CD8-positive, alpha-beta memory T cell (primary cell): ENCODE results near the gene OARD1. TPM values are rescaled to one million over a fixed set of nuclear protein-coding genes. Genes with fewer than 3 reads are reported as not detected.

ENCODE experiments used
- CTCF ChIA-PET: fragments of 350-600 bp; sonication (Branson Sonifier 250); formaldehyde crosslinking; loops from one replicate; lab custom pipeline; 2021; ENCODE audit warnings: antibody characterized with exemption; lab: Charles Lee
- POLR2A ChIA-PET: fragments of 350-600 bp; sonication (Branson Sonifier 250); formaldehyde crosslinking; loops from one replicate; lab custom pipeline; 2021; ENCODE audit warnings: antibody characterized with exemption; lab: Charles Lee
- DNase-seq, 5 donors: peaks; one replicate each; pipeline versions ENCODE4 v3.0.0 to v3.0.0-alpha.2; 2020 to 2022; ENCODE audit warnings: mixed read lengths in 1 of 5
- H3K27ac ChIP-seq: one replicate; pipeline ENCODE4 v1.7.0; 2013; ENCODE audit warnings: low read depth, mild to moderate bottlenecking, low read length, moderate library complexity
- H3K27me3 ChIP-seq: 2 replicates; pipeline ENCODE4 v1.7.0; 2013; ENCODE audit warnings: low read length, mild to moderate bottlenecking; ENCODE audit not compliant: insufficient read depth, poor library complexity, severe bottlenecking
- H3K36me3 ChIP-seq: 2 replicates; pipeline ENCODE4 v1.7.0; 2013; ENCODE audit warnings: mild to moderate bottlenecking, low read length, moderate library complexity; ENCODE audit not compliant: insufficient read depth
- H3K4me1 ChIP-seq: 2 replicates; pipeline ENCODE4 v1.7.0; 2013; ENCODE audit warnings: mild to moderate bottlenecking, low read length, moderate library complexity; ENCODE audit not compliant: insufficient read depth
- H3K4me3 ChIP-seq: 2 replicates; pipeline ENCODE4 v1.7.0; 2013; ENCODE audit warnings: mild to moderate bottlenecking, low read length
- H3K9me3 ChIP-seq: 2 replicates; pipeline ENCODE4 v1.7.0; 2013; ENCODE audit warnings: mild to moderate bottlenecking, low read length
- H3K27ac Mint-ChIP-seq, 8 donors: one replicate each; pipeline ENCODE4 v1.8.0; 2020 to 2021; ENCODE audit warnings: mixed read lengths in 8 of 8, mild to moderate bottlenecking in 6 of 8, inconsistent platforms in 3 of 8, moderate library complexity in 3 of 8
- H3K27me3 Mint-ChIP-seq, 2 donors: one replicate each; pipeline ENCODE4 v1.8.0; 2020 to 2021; ENCODE audit warnings: mixed read lengths in 2 of 2, mild to moderate bottlenecking in 1 of 2, moderate library complexity in 1 of 2
- H3K36me3 Mint-ChIP-seq, 3 donors: one replicate each; pipeline ENCODE4 v1.8.0; 2020 to 2021; ENCODE audit warnings: mixed read lengths in 3 of 3, inconsistent platforms in 1 of 3, mild to moderate bottlenecking in 1 of 3
- H3K4me1 Mint-ChIP-seq, 3 donors: one replicate each; pipeline ENCODE4 v1.8.0; 2020 to 2021; ENCODE audit warnings: mixed read lengths in 3 of 3, inconsistent platforms in 1 of 3, mild to moderate bottlenecking in 1 of 3
- H3K4me3 Mint-ChIP-seq, 7 donors: one replicate each; pipeline ENCODE4 v1.8.0; 2020 to 2021; ENCODE audit warnings: mixed read lengths in 7 of 7, mild to moderate bottlenecking in 6 of 7, moderate library complexity in 4 of 7, inconsistent platforms in 2 of 7
- H3K9me3 Mint-ChIP-seq, 5 donors: one replicate each; pipeline ENCODE4 v1.8.0; 2020 to 2022; ENCODE audit warnings: mixed read lengths in 5 of 5, mild to moderate bottlenecking in 3 of 5, moderate library complexity in 2 of 5, inconsistent platforms in 1 of 5
- polyA plus RNA-seq: library from polyadenylated mRNA; unstranded; fragments of 300-500 nt; fragmentation: Illumina TruSeq; gene quantifications from one replicate; pipeline ENCODE4 v1.2.3, GENCODE V29; 2021
- total RNA-seq, 2 experiments: library from RNA; stranded (reverse); gene quantifications; one replicate each; pipeline ENCODE4 v1.2.3, GENCODE V29; 2021

Gene OARD1
- total and polyA plus RNA-seq, 3 experiments from 2014 or later = 41.9 to 51.1 (median 42.9) TPM

DNA sequence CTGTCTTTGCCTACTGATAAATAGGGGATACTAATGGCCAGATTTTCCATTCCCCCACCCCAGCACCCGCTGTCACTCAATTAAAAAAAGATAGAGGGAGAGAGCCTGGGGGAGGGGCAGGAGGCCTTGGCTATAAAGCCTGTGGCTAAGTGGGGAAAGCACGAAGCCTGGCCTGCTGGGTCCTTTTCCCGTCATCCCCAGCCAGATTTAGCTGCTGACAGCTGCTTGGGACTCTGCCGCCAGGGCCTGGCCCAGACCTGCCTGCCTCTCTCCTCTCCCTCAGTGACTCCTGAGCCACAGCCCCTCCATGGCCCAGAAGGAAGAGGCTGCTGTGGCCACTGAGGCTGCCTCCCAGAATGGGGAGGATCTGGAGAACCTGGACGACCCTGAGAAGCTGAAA, 19.1 kb downstream of the OARD1 start, which contains the start of gene APOBEC2:
Gene APOBEC2, plus strand, starts transcription at position 162 of the 400 bp plus-strand sequence. Its CDS starts 146 bp downstream, at position 308.
- Histone ChIP-seq H3K36me3 (no peaks in the 10 kb centered on the region), H3K27ac (no peak within 1 kb of the TSS), H3K4me3 (peak within 1 kb of the TSS; percentile 13), H3K9me3 (no peaks in the 10 kb centered on the region), H3K4me1 (peaks cover 18% of the 10 kb centered on the region), H3K27me3 (no peaks in the 10 kb centered on the region)
- no peak for DNase-seq
- H3K27ac Mint-ChIP-seq = peak within 1 kb of the TSS in 6 of 8 donors; percentile 4 to 81 (median 56)
- POLR2A ChIA-PET = interaction anchor here (0.9 kb wide), 1 partner anchor 19 kb away, joined by 3 read pairs; the partner anchor contains the start of gene OARD1
- no peaks in the 10 kb centered on the region for H3K9me3 Mint-ChIP-seq
- H3K4me1 Mint-ChIP-seq = peaks cover 14 to 17% (median 14%) of the 10 kb centered on the region in 3 donors
- peaks cover 0 to 44% (median 18%) of the 10 kb centered on the region in 3 donors for H3K36me3 Mint-ChIP-seq
- H3K27me3 Mint-ChIP-seq = no peaks in the 10 kb centered on the region
- CTCF ChIA-PET = interaction anchor here (0.6 to 5.0 kb wide), 3 partner anchors 15 to 25 kb away, joined by 3 to 22 read pairs (median 5); no protein-coding TSS in a partner anchor
- peak within 1 kb of the TSS in 5 of 7 donors; percentile 3 to 48 (median 15) for H3K4me3 Mint-ChIP-seq

DNA sequence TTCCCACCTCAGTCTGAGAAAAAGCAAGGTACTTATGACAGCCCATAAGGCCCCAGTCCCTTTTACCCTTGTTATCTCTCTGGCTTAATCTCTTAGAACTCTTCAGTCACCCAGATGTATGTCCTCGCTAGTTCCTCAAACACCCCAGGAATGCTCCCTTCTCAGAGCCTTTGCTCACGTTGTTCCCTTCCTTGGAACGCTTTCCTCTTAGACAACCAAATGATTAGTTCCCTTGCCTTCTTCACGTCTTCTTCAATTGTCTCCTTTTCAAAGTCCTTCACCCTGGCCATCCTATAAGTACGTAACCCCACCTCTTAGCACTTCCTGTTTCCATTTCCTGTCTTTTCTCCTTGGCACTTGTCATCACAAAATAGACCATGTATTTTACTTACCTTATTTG, 20.3 kb downstream of the OARD1 start:
- H3K4me3 Mint-ChIP-seq = peak overlapping the region in 4 of 7 donors; percentile 3 to 40 (median 10)
- no peak overlapping the region for H3K4me3 ChIP-seq

DNA sequence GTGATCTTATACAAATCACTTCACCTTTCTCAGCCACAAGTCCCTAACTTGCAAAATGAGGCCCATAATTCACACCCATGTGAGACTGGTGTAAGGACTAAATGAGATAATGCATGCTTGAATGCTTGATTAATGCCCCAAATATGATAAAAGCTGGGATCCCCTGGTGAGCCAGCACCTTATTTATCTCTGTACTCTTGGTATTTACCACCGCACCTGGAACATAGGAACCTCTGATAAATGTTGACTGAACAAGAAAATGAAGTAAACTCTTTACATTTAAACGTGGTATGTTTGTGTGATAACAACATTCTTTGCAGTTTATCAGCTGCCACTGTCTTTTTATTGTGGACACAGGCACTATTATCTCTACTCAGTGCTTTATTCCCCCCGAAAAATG, 21.6 kb downstream of the OARD1 start:
- POLR2A ChIA-PET = no interaction called here
- DNase-seq = no peak
- peaks cover 0 to 30% (median 7%) of the 10 kb centered on the region in 3 donors for H3K36me3 Mint-ChIP-seq

More for the DNA sequence above, 20.3 kb downstream of the OARD1 start:
- Mint-ChIP-seq H3K27ac (peak overlapping the region in 6 of 8 donors; percentile 4 to 81 (median 56)), H3K36me3 (peaks cover 0 to 43% (median 17%) of the 10 kb centered on the region in 3 donors), H3K4me1 (peaks cover 14 to 17% (median 14%) of the 10 kb centered on the region in 3 donors), H3K27me3 (no peaks in the 10 kb centered on the region), H3K9me3 (no peaks in the 10 kb centered on the region)
- peaks cover 18% of the 10 kb centered on the region for H3K4me1 ChIP-seq
- POLR2A ChIA-PET = no interaction called here
- CTCF ChIA-PET = interaction anchor here (1.0 kb wide), 1 partner anchor 13 kb away, joined by 5 read pairs; the partner anchor contains the start of gene UNC5CL
- DNase-seq = no peak
- no peak overlapping the region for H3K27ac ChIP-seq
- H3K36me3 ChIP-seq = no peaks in the 10 kb centered on the region
- no peaks in the 10 kb centered on the region for H3K27me3 ChIP-seq
- no peaks in the 10 kb centered on the region for H3K9me3 ChIP-seq

DNA sequence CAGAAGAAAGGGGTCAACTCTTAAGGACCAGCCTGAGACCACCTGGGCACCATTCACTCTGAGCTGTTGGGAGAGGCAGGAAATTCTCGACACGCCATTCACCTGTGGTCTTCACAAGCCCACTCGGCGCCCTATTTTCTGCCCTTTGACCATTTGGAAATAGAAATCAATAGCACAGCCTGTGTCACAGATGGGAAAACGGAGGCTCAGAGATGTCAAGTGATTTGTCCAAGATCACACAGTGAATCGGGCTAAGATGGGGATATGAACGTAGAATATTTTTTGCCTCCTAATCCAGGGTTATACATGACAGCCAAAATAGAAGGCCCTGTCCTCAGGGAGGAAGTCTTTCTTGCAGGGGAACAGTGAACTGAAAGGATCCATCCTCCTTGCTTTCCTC, 22.2 kb downstream of the OARD1 start:
- no peak overlapping the region for H3K27ac ChIP-seq
- Mint-ChIP-seq H3K36me3 (peaks cover 0 to 27% (median 4%) of the 10 kb centered on the region in 3 donors), H3K9me3 (no peaks in the 10 kb centered on the region), H3K27me3 (no peaks in the 10 kb centered on the region), H3K27ac (peak overlapping the region in 1 of 8 donors; percentile 71), H3K4me1 (peaks cover 14 to 17% (median 14%) of the 10 kb centered on the region in 3 donors), H3K4me3 (no peak overlapping the region)
- H3K4me3 ChIP-seq = no peak overlapping the region
- ChIA-PET POLR2A (no interaction called here), CTCF (interaction anchor here (1.0 to 2.8 kb wide), 4 partner anchors 10 to 22 kb away, joined by 3 to 11 read pairs (median 4); partner anchors contain the start of gene UNC5CL)
- no peaks in the 10 kb centered on the region for H3K36me3 ChIP-seq
- H3K9me3 ChIP-seq = no peaks in the 10 kb centered on the region
- no peaks in the 10 kb centered on the region for H3K27me3 ChIP-seq
- peaks cover 18% of the 10 kb centered on the region for H3K4me1 ChIP-seq
- DNase-seq = no peak

More for the DNA sequence above, 21.6 kb downstream of the OARD1 start:
- H3K27ac ChIP-seq = no peak overlapping the region
- H3K36me3 ChIP-seq = no peaks in the 10 kb centered on the region
- CTCF ChIA-PET = interaction anchor here (2.8 kb wide), 1 partner anchor 22 kb away, joined by 11 read pairs; no protein-coding TSS in a partner anchor
- peaks cover 18% of the 10 kb centered on the region for H3K4me1 ChIP-seq
- Mint-ChIP-seq H3K9me3 (no peaks in the 10 kb centered on the region), H3K27ac (peak overlapping the region in 1 of 8 donors; percentile 29), H3K4me3 (no peak overlapping the region), H3K4me1 (peaks cover 14 to 17% (median 14%) of the 10 kb centered on the region in 3 donors), H3K27me3 (no peaks in the 10 kb centered on the region)
- H3K4me3 ChIP-seq = no peak overlapping the region
- no peaks in the 10 kb centered on the region for H3K27me3 ChIP-seq
- H3K9me3 ChIP-seq = no peaks in the 10 kb centered on the region

DNA sequence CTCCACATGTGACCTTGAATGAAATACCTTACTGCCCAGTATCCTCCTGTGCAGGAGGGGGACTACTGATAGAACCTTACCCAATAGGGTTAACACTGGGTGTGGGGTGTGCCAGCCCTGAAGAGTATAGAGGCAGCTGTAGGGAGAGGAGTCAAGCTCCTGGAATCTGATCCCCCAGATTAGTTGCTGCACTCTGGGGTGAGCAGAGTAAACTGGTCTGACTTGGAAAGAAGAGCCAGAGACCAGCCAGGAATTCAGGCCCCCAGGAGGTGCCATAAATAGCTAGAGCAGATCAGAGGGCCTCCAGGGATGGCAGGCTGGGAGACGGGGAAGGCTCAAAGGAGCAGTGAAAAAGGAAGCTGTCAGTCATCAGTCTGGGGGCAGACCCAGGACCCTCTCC, 22.6 kb downstream of the OARD1 start:
- Histone ChIP-seq H3K4me1 (peaks cover 18% of the 10 kb centered on the region), H3K36me3 (no peaks in the 10 kb centered on the region), H3K27me3 (no peaks in the 10 kb centered on the region), H3K27ac (no peak overlapping the region), H3K4me3 (no peak overlapping the region), H3K9me3 (no peaks in the 10 kb centered on the region)
- no peak for DNase-seq
- Mint-ChIP-seq H3K27ac (peak overlapping the region in 1 of 8 donors; percentile 71), H3K27me3 (no peaks in the 10 kb centered on the region), H3K9me3 (no peaks in the 10 kb centered on the region), H3K4me1 (peaks cover 14 to 17% (median 14%) of the 10 kb centered on the region in 3 donors), H3K36me3 (peaks cover 0 to 26% (median 4%) of the 10 kb centered on the region in 3 donors), H3K4me3 (no peak overlapping the region)
- POLR2A ChIA-PET = no interaction called here
- CTCF ChIA-PET = interaction anchor here (1.0 to 2.8 kb wide), 5 partner anchors 10 to 21 kb away, joined by 3 to 11 read pairs (median 4); partner anchors contain the start of gene UNC5CL

DNA sequence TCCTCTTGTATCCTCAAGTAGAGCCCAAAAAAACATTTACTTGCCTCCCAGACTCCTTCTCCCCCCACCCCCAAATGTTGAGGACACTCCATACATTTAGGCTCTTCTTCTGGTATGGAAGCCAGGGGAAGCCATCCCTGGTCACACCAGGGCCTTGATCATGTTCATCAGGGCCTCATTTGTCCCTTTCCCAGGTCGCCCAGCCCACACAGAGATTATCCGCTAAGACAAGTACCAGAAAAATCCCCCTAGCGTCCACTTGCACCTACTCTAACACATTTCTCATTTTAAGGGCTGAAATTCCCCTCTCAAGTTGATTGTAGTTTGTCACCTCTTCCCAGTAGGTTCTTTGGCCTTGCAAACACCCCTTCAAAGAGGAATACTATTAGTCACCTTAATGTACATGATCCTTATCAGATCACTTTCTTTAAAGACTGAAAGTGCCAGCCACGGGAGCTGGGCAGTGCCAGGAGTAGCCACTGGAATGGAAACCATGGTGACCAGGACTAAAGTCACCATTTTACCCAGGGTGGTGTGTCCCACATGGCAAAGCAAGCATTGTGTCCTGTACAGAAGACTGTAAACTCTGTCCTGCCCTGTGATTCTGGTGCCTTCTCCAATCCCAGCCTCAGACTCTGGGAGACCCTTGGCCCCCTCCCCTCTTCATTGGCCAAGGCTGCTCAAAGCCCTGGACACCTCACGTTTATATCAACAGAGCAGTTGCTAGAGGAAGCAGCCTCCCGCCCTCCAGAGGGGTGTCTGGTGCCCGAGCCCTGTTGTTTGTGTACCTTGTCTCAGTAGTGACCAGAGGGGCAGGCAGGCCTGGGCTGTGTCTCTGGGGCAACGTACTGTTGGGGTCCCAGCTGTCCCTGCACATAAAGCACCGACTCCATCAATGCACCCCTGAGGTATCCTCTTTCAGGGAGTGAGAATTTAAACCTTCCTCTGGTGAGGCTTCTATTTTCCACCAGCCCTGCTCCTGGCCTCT, 24.1 kb downstream of the OARD1 start:
- H3K4me1 Mint-ChIP-seq = peaks cover 14 to 17% (median 14%) of the 10 kb centered on the region in 3 donors
- H3K4me3 Mint-ChIP-seq = no peak overlapping the region
- peaks cover 0 to 30% (median 4%) of the 10 kb centered on the region in 3 donors for H3K36me3 Mint-ChIP-seq
- no peak for DNase-seq
- Histone ChIP-seq H3K27me3 (no peaks in the 10 kb centered on the region), H3K4me3 (no peak overlapping the region), H3K36me3 (no peaks in the 10 kb centered on the region), H3K9me3 (no peaks in the 10 kb centered on the region), H3K27ac (no peak overlapping the region), H3K4me1 (peaks cover 18% of the 10 kb centered on the region)
- ChIA-PET POLR2A (no interaction called here), CTCF (interaction anchor here (1.2 to 2.8 kb wide), 3 partner anchors 12 to 21 kb away, joined by 4 to 11 read pairs (median 5); no protein-coding TSS in a partner anchor)
- no peaks in the 10 kb centered on the region for H3K27me3 Mint-ChIP-seq
- peak overlapping the region in 3 of 8 donors; percentile 10 to 60 (median 51) for H3K27ac Mint-ChIP-seq
- H3K9me3 Mint-ChIP-seq = no peaks in the 10 kb centered on the region

DNA sequence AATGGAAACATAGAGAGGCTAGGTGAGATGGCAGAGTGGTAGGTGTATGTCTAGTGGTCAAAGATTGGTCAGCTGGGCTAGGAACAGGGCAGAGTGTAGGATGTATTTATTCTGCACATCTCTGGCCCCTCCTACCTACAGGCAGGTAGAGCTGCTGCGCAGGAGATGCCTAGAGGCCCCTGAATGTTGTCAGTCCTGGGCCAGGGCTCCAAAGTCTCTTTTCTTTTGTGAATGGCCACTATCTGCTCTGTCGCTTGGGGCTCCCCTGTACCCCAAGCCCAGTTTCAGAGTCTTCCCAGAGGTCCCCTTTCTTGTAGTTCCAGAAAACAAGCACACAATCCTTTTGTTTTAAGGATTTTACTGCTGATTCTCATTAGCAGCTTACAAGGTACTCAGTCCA, 24.9 kb downstream of the OARD1 start:
- Mint-ChIP-seq H3K27me3 (no peaks in the 10 kb centered on the region), H3K36me3 (peaks cover 0 to 31% (median 4%) of the 10 kb centered on the region in 3 donors), H3K27ac (no peak overlapping the region), H3K4me1 (peaks cover 8 to 12% (median 8%) of the 10 kb centered on the region in 3 donors), H3K9me3 (no peaks in the 10 kb centered on the region), H3K4me3 (no peak overlapping the region)
- ChIA-PET CTCF (interaction anchor here (5.8 kb wide), 1 partner anchor 19 kb away, joined by 26 read pairs; no protein-coding TSS in a partner anchor), POLR2A (no interaction called here)
- Histone ChIP-seq H3K27ac (no peak overlapping the region), H3K4me1 (peaks cover 11% of the 10 kb centered on the region), H3K36me3 (no peaks in the 10 kb centered on the region), H3K9me3 (no peaks in the 10 kb centered on the region), H3K4me3 (no peak overlapping the region), H3K27me3 (no peaks in the 10 kb centered on the region)
- no peak for DNase-seq
